Measurements from ENCODE around the gene RHBDD1. TPM values are rescaled to one million over a fixed set of nuclear protein-coding genes. Genes with fewer than 3 reads are reported as not detected.
"Not testable (repeated sequence)": the region's sequence is repeated elsewhere in the genome, so short reads cannot be mapped to it uniquely, and the experiment has no call there.

RHBDD1 gene
- total RNA-seq, 1 donor from 2014 or later = 40.6 TPM

DNA sequence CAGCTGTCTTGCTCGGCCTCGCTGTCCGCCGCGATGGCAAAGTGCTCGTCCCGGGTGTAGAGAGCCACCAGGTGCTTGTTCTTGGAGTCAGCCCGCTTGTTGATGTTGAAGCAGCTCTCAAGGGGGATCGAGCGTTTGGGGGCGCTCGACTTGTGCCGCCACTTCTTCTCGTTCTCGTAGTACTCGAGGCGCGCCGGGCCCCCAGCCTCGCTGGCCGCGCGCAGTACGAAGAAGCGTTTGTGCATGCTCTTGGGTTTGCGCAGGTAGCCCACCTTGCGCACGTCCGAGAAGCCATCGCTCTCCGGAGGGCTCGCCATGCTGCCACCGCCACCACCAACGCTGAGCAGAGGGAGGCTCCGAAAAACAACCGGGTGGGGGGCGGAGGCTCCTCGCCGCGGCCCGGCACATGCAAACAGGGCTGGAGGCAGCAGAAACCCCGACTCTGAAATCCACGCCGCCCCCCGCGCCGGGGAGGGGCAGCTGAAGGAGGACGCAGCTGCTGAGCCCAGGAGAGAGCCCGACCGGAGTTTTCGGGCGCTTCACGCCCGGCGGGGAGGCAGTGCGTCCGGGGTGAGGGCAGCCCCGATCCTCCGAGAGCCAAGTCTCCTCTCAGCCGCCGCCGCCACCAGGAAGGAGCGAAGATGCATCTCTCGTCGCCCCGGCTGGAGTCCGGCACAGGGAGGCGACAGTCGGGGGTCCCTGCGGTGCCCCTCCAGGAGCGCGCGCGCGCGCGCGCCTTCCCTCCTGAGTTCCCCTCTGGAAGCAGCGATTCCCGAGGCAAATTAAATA, 37.2 kb upstream of the RHBDD1 start:
- intact Hi-C loops (cut with DNase I) = loop anchor here (2.0 to 10.0 kb wide), 6 partner anchors 76 to 908 kb away; no protein-coding TSS in a partner anchor
- peak; percentile 76 for DNase-seq (ENCODE audit: low spot score)

DNA sequence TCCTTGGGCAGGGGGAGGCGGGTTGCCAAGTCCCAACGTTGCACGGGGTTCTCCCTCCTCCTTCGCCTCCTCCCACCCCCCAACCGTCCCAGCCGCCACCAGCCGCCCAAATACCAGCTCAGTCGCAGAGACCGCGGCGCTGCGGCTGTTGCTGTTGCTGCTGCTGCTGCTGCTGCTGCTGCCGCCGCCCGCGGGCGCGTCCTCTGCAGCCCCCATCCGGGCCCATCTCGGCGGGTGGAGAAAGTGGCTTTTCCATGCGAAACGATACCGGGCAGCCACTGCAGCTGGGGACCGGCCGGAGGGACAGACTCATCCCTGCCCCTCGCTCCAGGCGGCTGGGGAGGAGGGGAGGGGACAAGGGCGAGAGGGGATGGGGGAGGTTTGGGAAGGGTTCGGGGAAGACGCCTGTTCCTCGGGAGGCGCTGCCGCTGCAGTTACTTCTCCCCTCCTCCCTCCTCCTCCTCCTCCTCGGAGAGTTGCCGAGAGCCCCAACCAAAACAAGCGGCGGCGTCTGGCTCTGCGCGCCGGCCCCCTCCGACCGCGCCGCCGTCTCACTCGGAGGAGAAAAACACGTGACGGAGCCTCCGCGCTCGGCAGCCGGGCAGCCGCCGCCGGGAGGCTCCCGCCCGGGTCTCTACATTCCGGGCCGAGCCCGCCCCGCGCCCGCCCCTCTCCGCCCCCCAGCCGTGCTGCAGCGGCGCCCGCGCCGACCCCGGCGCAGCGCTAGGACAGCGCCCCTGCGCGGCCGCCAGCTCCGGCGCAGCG, 36.5 kb upstream of the RHBDD1 start, which contains the start of gene IRS1:
IRS1 (minus strand) TSS at position 610 of the 765 bp plus-strand sequence. CDS start 1,082 bp downstream, outside the sequence.
- DNase-seq (ENCODE audit: low spot score) = peak; percentile 82
- intact Hi-C loops (cut with DNase I) = loop anchor here (2.0 to 10.0 kb wide), 6 partner anchors 77 to 909 kb away; no protein-coding TSS in a partner anchor

GRCh38 chr2:226799976-226800940, 35.6 kb upstream of the RHBDD1 start:
- intact Hi-C loops (cut with DNase I) = loop anchor here (2.0 to 10.0 kb wide), 8 partner anchors 78 to 909 kb away; no protein-coding TSS in a partner anchor
- peak; percentile 75 for DNase-seq (ENCODE audit: low spot score)

- DNase-seq (ENCODE audit: low spot score) = peak; percentile 91
- intact Hi-C loops (cut with DNase I) = loop anchor here (2.0 to 5.0 kb wide), 2 partner anchors 181 to 584 kb away; no protein-coding TSS in a partner anchor
Measured at GRCh38 chr2:226800941-226801784, 34.7 kb upstream of the RHBDD1 start.

DNA sequence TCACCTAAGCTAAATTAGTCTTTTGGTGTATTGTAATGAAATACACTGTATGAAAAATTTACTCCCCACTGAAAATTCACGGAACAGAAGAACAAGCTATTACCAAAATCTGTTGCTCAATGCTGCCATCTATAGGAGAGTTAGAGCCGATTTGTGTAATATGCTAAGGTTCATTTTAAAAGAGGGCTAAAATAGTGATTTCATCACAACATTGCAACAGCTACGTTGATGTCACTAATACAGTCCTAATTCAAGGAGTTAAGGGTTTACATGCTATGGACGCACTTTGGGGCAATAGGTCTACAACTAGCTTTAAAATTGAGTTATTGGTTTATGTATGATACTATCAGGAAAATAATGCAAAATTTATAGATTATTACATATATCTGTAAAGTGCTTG, 33.3 kb upstream of the RHBDD1 start:
- intact Hi-C loops (cut with DNase I) = loop anchor here (2.0 to 5.0 kb wide), 2 partner anchors 180 to 1132 kb away; no protein-coding TSS in a partner anchor
- DNase-seq (ENCODE audit: low spot score) = no peak

GRCh38 chr2:226803410-226803809, 32.4 kb upstream of the RHBDD1 start:
- DNase-seq (ENCODE audit: low spot score) = no peak
- intact Hi-C loops (cut with DNase I) = loop anchor here (2.0 to 5.0 kb wide), 2 partner anchors 179 to 1133 kb away; no protein-coding TSS in a partner anchor

- intact Hi-C loops (cut with DNase I) = no loop called here
Measured at GRCh38 chr2:226813148-226813701, 22.6 kb upstream of the RHBDD1 start.

GRCh38 chr2:226818930-226819329, 16.9 kb upstream of the RHBDD1 start:
- no peak for DNase-seq (ENCODE audit: low spot score)
- intact Hi-C loops (cut with DNase I) = no loop called here

More at GRCh38 chr2:226813148-226813701, 22.6 kb upstream of the RHBDD1 start:
- no peak for DNase-seq (ENCODE audit: low spot score)

DNA sequence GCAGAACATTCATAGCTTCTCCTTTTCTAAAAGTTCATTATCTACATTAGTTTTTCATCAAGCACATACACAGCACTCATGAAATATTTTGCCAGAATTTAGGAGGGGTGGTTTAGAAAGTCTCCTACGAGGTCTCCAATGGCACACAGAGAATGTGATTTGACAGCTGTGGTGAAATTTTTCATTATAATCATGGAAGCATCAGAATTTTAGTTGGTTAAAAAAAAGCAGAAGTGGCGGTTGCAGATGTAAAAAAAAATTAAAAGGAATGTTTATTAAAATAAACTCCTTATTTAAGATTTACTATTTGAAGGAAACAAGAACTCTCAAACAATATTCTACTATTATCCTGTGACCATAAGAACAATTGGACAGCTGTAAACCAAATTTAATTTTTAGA, 10.8 kb upstream of the RHBDD1 start:
- DNase-seq (ENCODE audit: low spot score) = no peak
- intact Hi-C loops (cut with DNase I) = no loop called here

DNA sequence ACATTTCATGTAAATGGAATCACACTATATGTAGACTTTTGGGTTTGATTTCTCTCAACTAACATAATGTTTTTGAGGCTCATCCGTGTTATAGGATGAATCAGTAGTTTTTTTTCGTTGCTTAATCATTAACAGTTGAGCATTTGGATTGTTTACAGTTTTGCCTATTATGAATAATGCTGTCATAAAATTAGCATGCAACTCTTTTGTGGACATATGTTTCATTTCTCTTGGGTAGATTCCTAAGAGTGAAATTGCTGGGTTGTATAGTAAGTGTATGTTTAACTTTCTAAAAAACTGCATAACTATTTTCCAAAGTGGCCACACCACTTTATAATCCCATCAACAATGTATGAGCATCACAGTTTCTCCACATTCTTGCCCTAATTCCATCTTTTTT, 7.7 kb upstream of the RHBDD1 start:
- DNase-seq (ENCODE audit: low spot score) = no peak
- intact Hi-C loops (cut with DNase I) = no loop called here

- intact Hi-C loops (cut with DNase I) = no loop called here
- no peak for DNase-seq (ENCODE audit: low spot score)
Measured at GRCh38 chr2:226829721-226830631, 5.9 kb upstream of the RHBDD1 start.

DNA sequence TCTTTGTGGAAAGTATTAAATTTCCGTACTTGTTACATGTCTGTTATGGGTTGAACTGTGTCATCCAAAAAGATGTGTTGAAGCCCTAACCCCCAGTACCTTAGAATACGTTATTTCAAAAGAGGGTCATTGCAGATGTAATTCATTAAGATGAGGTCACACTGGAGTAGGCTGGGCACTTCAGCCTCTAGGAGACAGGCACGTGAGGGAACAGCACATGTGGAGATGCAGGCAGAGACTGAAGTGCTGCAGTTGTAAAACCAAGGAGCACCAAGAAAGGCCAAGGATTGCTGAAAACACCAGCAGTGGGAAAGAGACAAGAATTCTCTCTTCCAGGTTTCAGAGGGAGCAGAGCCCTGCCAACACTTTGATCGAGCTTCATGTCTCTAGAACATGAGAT, 4.6 kb upstream of the RHBDD1 start:
- DNase-seq (ENCODE audit: low spot score) = no peak
- intact Hi-C loops (cut with DNase I) = no loop called here

- DNase-seq (ENCODE audit: low spot score) = no peak
- intact Hi-C loops (cut with DNase I) = no loop called here
Measured at GRCh38 chr2:226832061-226832460, 3.8 kb upstream of the RHBDD1 start.

DNA sequence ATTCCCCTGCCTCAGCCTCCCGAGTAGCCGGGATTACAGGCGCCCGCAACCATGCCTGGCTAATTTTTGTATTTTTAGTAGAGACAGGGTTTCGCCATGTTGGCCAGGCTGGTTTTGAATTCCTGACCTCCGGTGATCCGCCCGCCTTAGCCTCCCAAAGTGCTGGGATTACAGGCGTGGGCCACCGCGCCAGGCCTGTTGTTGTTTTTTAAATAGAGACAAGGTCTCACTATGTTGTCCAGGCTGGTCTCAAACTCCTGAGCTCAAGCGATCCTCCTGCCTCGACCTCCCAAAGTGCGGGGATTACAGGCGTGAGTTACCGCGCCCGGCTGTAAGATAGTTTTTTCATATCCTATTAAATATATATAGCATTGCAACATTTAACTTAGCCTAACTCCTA, 974 bp upstream of the RHBDD1 start:
- intact Hi-C loops (cut with DNase I) = not testable (repeated sequence)

GRCh38 chr2:226835420-226835795, 446 bp upstream of the RHBDD1 start:
- intact Hi-C loops (cut with DNase I) = no loop called here
- DNase-seq (ENCODE audit: low spot score) = no peak

More for the DNA sequence above, 974 bp upstream of the RHBDD1 start:
- not testable (repeated sequence) for DNase-seq (ENCODE audit: low spot score)

DNA sequence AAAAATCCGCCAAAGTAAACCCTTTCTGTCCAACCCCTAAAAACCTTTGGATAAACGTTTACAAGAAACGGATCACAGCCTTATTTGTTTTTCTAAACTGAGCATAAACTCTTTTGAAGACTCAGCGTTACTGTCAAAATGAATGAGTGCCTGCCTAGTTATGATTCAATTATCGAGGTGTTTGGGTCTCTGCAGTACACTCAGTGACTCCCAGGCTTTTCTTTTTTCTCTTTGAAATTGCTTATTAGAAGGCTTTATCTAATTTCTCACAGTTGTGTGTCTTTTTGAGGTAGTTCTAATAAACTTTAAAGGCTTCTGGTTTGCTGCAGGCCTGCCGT, 663 bp downstream of the RHBDD1 start:
- no peak for DNase-seq (ENCODE audit: low spot score)
- intact Hi-C loops (cut with DNase I) = no loop called here

DNA sequence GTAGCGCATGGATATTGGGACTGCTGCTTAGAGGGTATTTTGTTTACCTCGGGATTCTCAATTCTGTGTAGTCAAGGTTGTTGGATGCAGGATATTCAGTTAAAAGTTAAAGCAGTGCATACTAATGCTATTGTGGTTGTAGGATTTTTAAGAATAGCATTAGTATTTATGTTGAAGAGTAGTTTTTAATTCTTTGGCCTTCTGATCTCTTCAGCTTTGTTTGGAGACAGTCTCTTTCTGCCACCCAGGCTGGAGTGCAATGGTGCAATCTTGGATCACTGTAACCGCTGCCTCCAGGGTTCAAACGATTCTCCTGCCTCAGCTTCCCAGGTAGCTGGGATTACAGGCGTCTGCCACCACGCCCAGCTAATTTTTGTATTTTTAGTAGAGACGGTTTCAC, 1.5 kb downstream of the RHBDD1 start:
- DNase-seq (ENCODE audit: low spot score) = no peak
- intact Hi-C loops (cut with DNase I) = no loop called here

Measured in cardiac septum (tissue), 1 donor.